Spinal cord (tissue), 10 donors: Measurements from ENCODE around the gene CPNE5. TPM values are rescaled to one million over a fixed set of nuclear protein-coding genes. Genes with fewer than 3 reads are reported as not detected.

Source experiments
- DNase-seq, 6 donors: peaks; one replicate each; pipeline versions ENCODE4 v3.0.0 to v3.0.0-alpha.2; 2013 to 2015; ENCODE audit warnings: low spot score in 6 of 6, low read depth in 4 of 6
- H3K27ac ChIP-seq: one replicate; pipeline ENCODE4 v1.5.1; 2013; ENCODE audit warnings: low read depth, low read length, control low read depth
- H3K27me3 ChIP-seq: one replicate; pipeline ENCODE4 v1.6.1; 2013; ENCODE audit warnings: low read length; ENCODE audit not compliant: control insufficient read depth, insufficient read depth
- H3K36me3 ChIP-seq: one replicate; pipeline ENCODE4 v1.6.1; 2013; ENCODE audit warnings: low read length; ENCODE audit not compliant: control insufficient read depth, insufficient read depth
- H3K4me1 ChIP-seq: one replicate; pipeline ENCODE4 v1.6.1; 2013; ENCODE audit warnings: low read length; ENCODE audit not compliant: control insufficient read depth, insufficient read depth
- H3K4me3 ChIP-seq: one replicate; pipeline ENCODE4 v1.5.1; 2013; ENCODE audit warnings: low read depth, low read length, control low read depth
- H3K9me3 ChIP-seq: one replicate; pipeline ENCODE4 v1.6.1; 2013; ENCODE audit warnings: low read length; ENCODE audit not compliant: control insufficient read depth, insufficient read depth
- WGBS: methylation state at CpG from one replicate; pipeline ENCODE4 v1.1.5; 2013; ENCODE audit warnings: missing lambda C conversion rate; ENCODE audit not compliant: insufficient coverage; 5-methylcytosine and 5-hydroxymethylcytosine counted together
- polyA plus RNA-seq, 2 donors: library from polyadenylated mRNA; unstranded; fragments of 120-200 nt; gene quantifications; one replicate each; pipeline ENCODE4 v1.2.1, GENCODE V29; 2013; ENCODE audit not compliant: insufficient read length in 2 of 2
- total RNA-seq, 2 donors: library from RNA; depleted of rRNA in 1 of 2; stranded (reverse); fragments of 120-200 nt in 1 of 2; fragments of >200 nt in 1 of 2; gene quantifications; one replicate each; pipeline versions ENCODE4 v1.2.3 to v1.2.4, GENCODE V29; 2013 to 2014
- donor health status: healthy.

The CPNE5 gene
- total and polyA plus RNA-seq, 4 donors, result 9.6 to 88.4 (median 52.8) TPM

GRCh38 chr6:36762123-36762522 is 77.1 kb downstream of the CPNE5 start:
- no peak overlapping the region for H3K4me3 ChIP-seq
- H3K27ac ChIP-seq, result no peak overlapping the region
- no peaks in the 10 kb centered on the region for H3K27me3 ChIP-seq
- H3K4me1 ChIP-seq, result peaks cover 43% of the 10 kb centered on the region
- H3K9me3 ChIP-seq, result no peaks in the 10 kb centered on the region
- 99% methylated on average over 8 of the region's 11 CpGs for WGBS
- peaks cover 28% of the 10 kb centered on the region for H3K36me3 ChIP-seq
- no peak for DNase-seq

- no peak overlapping the region for H3K4me3 ChIP-seq
- H3K27me3 ChIP-seq, result no peaks in the 10 kb centered on the region
- DNase-seq, result peak in 2 of 6 donors; percentile 30
- H3K27ac ChIP-seq, result peak overlapping the region; percentile 43
- H3K9me3 ChIP-seq, result no peaks in the 10 kb centered on the region
- peaks cover 40% of the 10 kb centered on the region for H3K36me3 ChIP-seq
- WGBS, result 50% methylated on average over 8 of the region's 11 CpGs
- H3K4me1 ChIP-seq, result peaks cover 30% of the 10 kb centered on the region
Observed at GRCh38 chr6:36760685-36761435, 78.4 kb downstream of the CPNE5 start.

GRCh38 chr6:36759148-36759759 is 80.0 kb downstream of the CPNE5 start:
- DNase-seq, result peak in 2 of 6 donors; percentile 82 to 88
- Histone ChIP-seq H3K4me3 (no peak overlapping the region), H3K4me1 (peaks cover 16% of the 10 kb centered on the region), H3K27ac (no peak overlapping the region), H3K9me3 (no peaks in the 10 kb centered on the region), H3K27me3 (no peaks in the 10 kb centered on the region), H3K36me3 (peaks cover 38% of the 10 kb centered on the region)
- WGBS, result 13% methylated on average over 4 of the region's 8 CpGs

GRCh38 chr6:36758516-36759147 is 80.6 kb downstream of the CPNE5 start:
- H3K4me3 ChIP-seq, result no peak overlapping the region
- H3K9me3 ChIP-seq, result no peaks in the 10 kb centered on the region
- H3K27ac ChIP-seq, result no peak overlapping the region
- WGBS, result 66% methylated on average over 10 of the region's 15 CpGs
- H3K27me3 ChIP-seq, result no peaks in the 10 kb centered on the region
- no peak for DNase-seq
- H3K4me1 ChIP-seq, result peaks cover 16% of the 10 kb centered on the region
- H3K36me3 ChIP-seq, result peaks cover 38% of the 10 kb centered on the region

- WGBS, result 90% methylated on average over 2 of the region's 6 CpGs
- no peak for DNase-seq
Observed at GRCh38 chr6:36757943-36758508, 81.2 kb downstream of the CPNE5 start.

GRCh38 chr6:36757206-36757605 is 82.0 kb downstream of the CPNE5 start:
- 67% methylated on average over 3 of the region's 4 CpGs for WGBS
- no peaks in the 10 kb centered on the region for H3K9me3 ChIP-seq
- H3K4me3 ChIP-seq, result no peak overlapping the region
- H3K36me3 ChIP-seq, result peaks cover 51% of the 10 kb centered on the region
- H3K27me3 ChIP-seq, result no peaks in the 10 kb centered on the region
- no peak overlapping the region for H3K27ac ChIP-seq
- peaks cover 16% of the 10 kb centered on the region for H3K4me1 ChIP-seq
- DNase-seq, result no peak

More at GRCh38 chr6:36757943-36758508, 81.2 kb downstream of the CPNE5 start:
- peaks cover 16% of the 10 kb centered on the region for H3K4me1 ChIP-seq
- no peak overlapping the region for H3K4me3 ChIP-seq
- no peaks in the 10 kb centered on the region for H3K27me3 ChIP-seq
- no peaks in the 10 kb centered on the region for H3K9me3 ChIP-seq
- H3K27ac ChIP-seq, result no peak overlapping the region
- peaks cover 42% of the 10 kb centered on the region for H3K36me3 ChIP-seq

GRCh38 chr6:36756786-36757185 is 82.5 kb downstream of the CPNE5 start:
- WGBS, result 85% methylated on average over 3 of the region's 8 CpGs
- Histone ChIP-seq H3K27ac (no peak overlapping the region), H3K4me1 (peaks cover 16% of the 10 kb centered on the region), H3K4me3 (no peak overlapping the region), H3K36me3 (peaks cover 55% of the 10 kb centered on the region), H3K9me3 (no peaks in the 10 kb centered on the region), H3K27me3 (no peaks in the 10 kb centered on the region)
- DNase-seq, result no peak

- WGBS, result 83% methylated on average over 19 of the region's 19 CpGs
- DNase-seq, result no peak
- H3K4me3 ChIP-seq, result no peak overlapping the region
- peaks cover 8% of the 10 kb centered on the region for H3K4me1 ChIP-seq
- H3K27me3 ChIP-seq, result no peaks in the 10 kb centered on the region
- peaks cover 60% of the 10 kb centered on the region for H3K36me3 ChIP-seq
- H3K27ac ChIP-seq, result no peak overlapping the region
- peaks cover 2% of the 10 kb centered on the region for H3K9me3 ChIP-seq
Observed at GRCh38 chr6:36755435-36756348, 83.6 kb downstream of the CPNE5 start.
